IPS-18a (cell line): Measurements from ENCODE around the gene RAB2B.
"Not testable (repeated sequence)": the region's sequence is repeated elsewhere in the genome, so short reads cannot be mapped to it uniquely, and the experiment has no call there.

Experiments used
- H3K27ac ChIP-seq: one replicate; pipeline ENCODE4 v1.5.1; 2013; ENCODE audit warnings: low read length
- H3K27me3 ChIP-seq: one replicate; pipeline ENCODE4 v1.6.1; 2013; ENCODE audit warnings: mild to moderate bottlenecking, low read length; ENCODE audit not compliant: control insufficient read depth, insufficient read depth
- H3K36me3 ChIP-seq: one replicate; pipeline ENCODE4 v1.6.1; 2013; ENCODE audit warnings: low read depth, low read length; ENCODE audit not compliant: control insufficient read depth
- H3K4me1 ChIP-seq: one replicate; pipeline ENCODE4 v1.6.1; 2013; ENCODE audit warnings: low read depth, low read length; ENCODE audit not compliant: control insufficient read depth
- H3K4me3 ChIP-seq: one replicate; pipeline ENCODE4 v1.5.1; 2013; ENCODE audit warnings: low read length
- H3K9ac ChIP-seq: one replicate; pipeline ENCODE4 v1.6.1; 2013; ENCODE audit warnings: mild to moderate bottlenecking, low read length, moderate library complexity
- H3K9me3 ChIP-seq: one replicate; pipeline ENCODE4 v1.6.1; 2013; ENCODE audit warnings: low read depth, low read length; ENCODE audit not compliant: control insufficient read depth

RAB2B gene

DNA sequence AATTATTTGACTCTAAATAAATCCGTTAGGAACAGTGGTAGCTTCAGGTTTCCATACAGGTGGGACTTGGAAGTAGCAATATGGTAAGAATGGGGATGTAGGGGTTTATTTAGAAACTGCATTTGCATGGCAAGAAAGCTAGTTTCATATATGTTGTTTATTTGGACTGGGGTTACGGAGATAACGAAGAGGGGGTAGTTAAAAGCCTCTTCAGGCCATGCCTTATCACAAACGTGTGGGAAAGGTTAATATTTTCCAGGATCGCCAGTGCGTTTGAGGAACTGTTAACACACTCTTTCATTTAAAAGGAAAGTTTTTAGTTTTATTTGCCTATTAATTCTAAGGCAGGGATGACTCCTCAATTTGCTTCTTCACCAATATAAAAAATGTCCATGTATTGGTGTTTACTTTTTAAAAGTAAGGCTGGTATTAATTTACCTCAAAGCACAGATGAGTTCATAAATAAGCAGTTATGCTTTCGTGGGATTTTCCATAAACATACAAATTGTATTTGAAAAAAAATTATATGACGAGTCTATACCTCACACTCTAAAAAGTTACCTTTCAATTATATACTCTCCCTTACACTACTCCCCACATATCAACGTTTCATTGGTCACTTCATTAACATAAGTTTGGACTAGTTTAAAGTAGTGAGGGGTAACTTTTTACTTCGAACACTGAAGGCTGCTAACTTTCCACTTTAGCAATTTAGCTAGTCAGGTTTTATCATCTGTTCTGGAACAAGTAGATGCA lies 814 bp downstream of the RAB2B start:
- peak overlapping the region; percentile 75 for H3K9ac ChIP-seq
- peak overlapping the region; percentile 91 for H3K4me3 ChIP-seq
- no peak overlapping the region for H3K27ac ChIP-seq
- H3K4me1 ChIP-seq, result peaks cover 3% of the 10 kb centered on the region
- H3K9me3 ChIP-seq, result no peaks in the 10 kb centered on the region
- H3K36me3 ChIP-seq, result peaks cover 17% of the 10 kb centered on the region
- H3K27me3 ChIP-seq, result no peaks in the 10 kb centered on the region

DNA sequence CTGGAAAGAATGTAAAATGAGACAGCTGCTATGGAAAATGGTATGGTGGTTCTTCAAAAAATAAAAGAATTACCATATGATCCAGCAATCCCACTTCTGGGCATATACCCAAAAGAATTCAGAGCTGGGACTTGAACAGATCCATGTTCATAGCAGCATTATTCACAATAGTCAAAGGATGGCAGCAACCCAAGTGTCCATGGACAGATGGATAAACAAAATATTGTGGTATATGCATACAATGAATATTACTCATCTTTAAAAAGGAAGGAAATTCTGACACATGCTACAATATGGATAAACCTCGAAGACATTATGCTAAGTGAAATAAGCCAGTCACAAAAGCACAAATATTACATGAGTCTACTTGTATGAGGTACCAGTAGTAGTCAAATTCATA lies 9.1 kb downstream of the RAB2B start:
- no peak overlapping the region for H3K9ac ChIP-seq
- no peak overlapping the region for H3K27ac ChIP-seq
- no peaks in the 10 kb centered on the region for H3K27me3 ChIP-seq
- H3K4me1 ChIP-seq, result no peaks in the 10 kb centered on the region
- no peak overlapping the region for H3K4me3 ChIP-seq
- no peaks in the 10 kb centered on the region for H3K9me3 ChIP-seq
- H3K36me3 ChIP-seq, result peaks cover 46% of the 10 kb centered on the region

DNA sequence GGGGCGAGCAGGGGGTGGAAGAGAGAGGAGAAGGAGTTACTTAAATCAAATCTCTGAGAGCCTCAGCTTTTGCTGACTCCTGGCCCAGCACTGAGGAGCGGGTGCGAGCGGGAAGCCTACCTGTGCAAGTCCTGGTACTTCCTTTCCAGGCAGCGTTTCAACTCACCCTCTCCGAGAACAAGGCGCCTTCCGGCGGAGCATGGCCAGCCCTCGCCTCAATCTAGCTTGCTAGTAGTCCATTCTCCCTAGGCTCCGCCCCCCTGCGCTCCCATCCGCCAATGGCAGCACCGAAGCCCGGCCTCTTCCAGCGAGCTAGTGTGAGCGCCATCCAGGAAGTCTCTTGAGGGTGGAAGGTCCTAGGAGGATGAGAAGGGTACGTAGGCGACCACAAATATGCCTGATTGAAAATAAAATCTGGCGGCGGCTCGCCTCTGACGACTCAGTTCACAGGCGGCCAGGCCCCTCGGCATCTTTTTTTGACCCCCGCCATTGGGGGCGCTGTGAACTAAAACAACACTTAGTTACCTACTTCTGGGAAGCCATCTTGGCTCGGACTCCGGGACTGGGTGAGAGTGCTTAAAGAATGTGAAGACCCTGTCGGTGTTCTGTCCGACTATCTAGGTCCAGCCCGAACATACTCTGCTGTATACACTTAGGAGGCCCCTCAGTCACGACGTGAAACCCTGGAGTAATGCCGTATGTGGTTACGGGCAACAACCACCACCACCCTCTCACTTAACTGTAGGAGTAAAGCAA lies 20.7 kb downstream of the RAB2B start, which contains the start of gene CHD8:
CHD8 (minus strand) TSS at position 212 of the 756 bp plus-strand sequence. CDS start 24,480 bp downstream, outside the sequence.
- Histone ChIP-seq H3K27me3 (no peaks in the 10 kb centered on the region), H3K9me3 (no peaks in the 10 kb centered on the region), H3K9ac (peak within 1 kb of the TSS; percentile 97), H3K36me3 (peaks cover 15% of the 10 kb centered on the region), H3K4me3 (peak within 1 kb of the TSS; percentile 98), H3K27ac (peak within 1 kb of the TSS; percentile 99), H3K4me1 (peaks cover 8% of the 10 kb centered on the region)

DNA sequence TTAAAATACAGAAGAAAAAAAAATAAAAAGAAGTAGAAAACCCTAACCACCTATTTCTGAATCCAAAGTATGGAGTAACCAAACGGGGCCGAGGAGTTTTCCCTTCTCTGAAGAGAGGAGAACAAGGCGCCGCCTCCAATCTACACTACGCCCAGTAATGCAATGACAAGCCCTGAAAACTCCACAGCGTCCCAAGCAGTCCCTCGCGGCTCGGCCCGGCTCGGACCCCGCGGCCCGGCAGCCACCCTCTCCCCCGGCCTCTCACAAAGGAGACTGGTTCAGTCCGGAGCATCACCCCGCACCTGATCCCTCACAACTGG lies 21.2 kb downstream of the RAB2B start:
- Histone ChIP-seq H3K4me1 (peaks cover 8% of the 10 kb centered on the region), H3K27me3 (no peaks in the 10 kb centered on the region), H3K36me3 (peaks cover 11% of the 10 kb centered on the region), H3K9ac (peak overlapping the region; percentile 95), H3K4me3 (peak overlapping the region; percentile 98), H3K9me3 (no peaks in the 10 kb centered on the region), H3K27ac (peak overlapping the region; percentile 88)

DNA sequence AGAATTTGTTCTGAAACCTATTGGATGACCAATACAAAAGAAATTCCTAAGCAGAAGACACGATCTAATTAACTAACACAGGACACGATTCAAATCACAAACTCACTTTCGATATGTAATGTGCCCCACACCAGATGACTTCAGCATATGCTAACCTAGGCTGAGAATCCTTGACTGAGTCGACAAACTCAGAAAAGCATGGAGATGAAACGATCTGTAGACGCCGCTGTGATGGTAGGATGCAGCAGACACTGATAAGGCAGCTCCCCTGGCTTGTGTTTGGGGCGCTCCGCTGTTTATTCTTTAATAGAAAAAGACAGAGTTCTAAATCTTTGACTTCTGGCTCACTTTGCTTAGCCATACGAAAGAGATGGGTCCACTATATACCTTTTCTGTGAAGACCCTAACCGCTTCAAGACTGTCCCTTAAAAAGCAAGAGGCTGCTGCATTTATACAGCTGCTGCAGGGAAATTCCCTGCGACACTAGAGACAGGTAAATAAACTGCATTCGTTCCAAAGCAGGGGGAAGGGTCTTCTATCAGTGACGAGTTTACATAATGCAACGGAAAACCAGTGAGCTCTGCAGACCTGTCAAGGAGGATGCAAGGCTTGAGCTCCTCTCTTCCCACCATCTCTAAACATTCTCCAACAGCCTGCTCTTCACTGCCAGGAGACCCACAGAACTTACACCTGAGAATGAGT lies 21.8 kb downstream of the RAB2B start:
- H3K4me3 ChIP-seq, result peak overlapping the region; percentile 98
- H3K27ac ChIP-seq, result peak overlapping the region; percentile 88
- H3K9me3 ChIP-seq, result no peaks in the 10 kb centered on the region
- H3K27me3 ChIP-seq, result no peaks in the 10 kb centered on the region
- H3K4me1 ChIP-seq, result peaks cover 8% of the 10 kb centered on the region
- peak overlapping the region; percentile 95 for H3K9ac ChIP-seq
- peaks cover 8% of the 10 kb centered on the region for H3K36me3 ChIP-seq

DNA sequence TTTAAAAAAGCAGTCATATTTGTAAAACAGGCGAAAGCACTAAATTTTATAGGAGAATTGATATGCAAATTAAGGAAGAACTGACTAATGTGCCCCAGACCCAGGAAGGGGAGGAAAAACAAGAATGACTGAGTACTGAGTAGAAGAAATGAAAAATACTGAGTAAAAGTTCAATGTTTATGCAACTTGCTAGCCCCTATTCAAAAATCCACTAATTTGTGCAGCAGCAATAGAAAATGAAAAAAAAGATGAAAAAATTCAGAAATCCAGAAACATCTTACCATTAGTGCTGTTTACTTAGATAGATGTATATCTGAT lies 26.9 kb downstream of the RAB2B start:
- Histone ChIP-seq H3K4me3 (no peak overlapping the region), H3K4me1 (peaks cover 4% of the 10 kb centered on the region), H3K36me3 (no peaks in the 10 kb centered on the region), H3K9ac (no peak overlapping the region), H3K27me3 (no peaks in the 10 kb centered on the region), H3K27ac (no peak overlapping the region), H3K9me3 (no peaks in the 10 kb centered on the region)

DNA sequence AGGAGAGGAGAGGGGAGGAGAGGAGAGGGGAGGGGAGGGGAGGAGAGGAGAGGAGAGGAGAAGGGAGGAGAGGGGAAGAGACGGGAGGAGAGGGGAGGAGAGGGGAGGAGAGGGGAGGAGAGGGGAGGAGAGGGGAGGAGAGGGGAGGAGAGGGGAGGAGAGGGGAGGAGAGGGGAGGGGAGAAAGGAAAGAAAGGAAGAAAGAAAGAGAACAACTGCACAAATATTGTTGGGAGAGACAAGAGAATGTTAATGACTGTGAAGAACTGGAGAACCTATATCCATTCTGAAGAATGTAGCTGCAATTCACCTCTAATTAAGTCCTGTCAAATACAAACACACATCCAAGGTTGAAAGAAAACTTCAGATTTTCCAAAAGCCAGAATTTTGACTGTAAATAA lies 34.1 kb downstream of the RAB2B start:
- H3K36me3 ChIP-seq, H3K27ac ChIP-seq, H3K4me1 ChIP-seq, H3K27me3 ChIP-seq, H3K4me3 ChIP-seq, H3K9ac ChIP-seq, H3K9me3 ChIP-seq: not testable (repeated sequence)

DNA sequence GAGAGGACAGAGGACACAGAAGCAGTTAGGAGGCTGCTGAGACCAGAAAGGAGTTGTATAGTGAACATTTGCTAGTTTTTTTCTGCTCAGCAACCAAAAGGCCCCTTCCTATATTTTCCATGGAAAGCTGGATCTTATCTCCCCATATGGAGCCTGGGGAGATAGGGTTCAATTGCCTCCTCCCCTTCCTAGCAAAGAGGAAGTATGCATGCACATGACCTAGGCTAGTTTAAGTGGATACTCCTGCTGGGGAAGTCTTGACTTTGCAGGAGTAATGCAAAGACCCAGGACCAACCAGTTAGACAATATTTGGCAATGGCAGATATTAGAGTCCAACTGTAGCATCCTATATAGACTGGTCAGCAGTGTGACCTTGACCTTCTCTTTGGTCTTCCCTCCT lies 35.9 kb downstream of the RAB2B start:
- Histone ChIP-seq H3K27ac (no peak overlapping the region), H3K9me3 (no peaks in the 10 kb centered on the region), H3K4me1 (peaks cover 10% of the 10 kb centered on the region), H3K36me3 (no peaks in the 10 kb centered on the region), H3K27me3 (no peaks in the 10 kb centered on the region), H3K9ac (no peak overlapping the region), H3K4me3 (no peak overlapping the region)

DNA sequence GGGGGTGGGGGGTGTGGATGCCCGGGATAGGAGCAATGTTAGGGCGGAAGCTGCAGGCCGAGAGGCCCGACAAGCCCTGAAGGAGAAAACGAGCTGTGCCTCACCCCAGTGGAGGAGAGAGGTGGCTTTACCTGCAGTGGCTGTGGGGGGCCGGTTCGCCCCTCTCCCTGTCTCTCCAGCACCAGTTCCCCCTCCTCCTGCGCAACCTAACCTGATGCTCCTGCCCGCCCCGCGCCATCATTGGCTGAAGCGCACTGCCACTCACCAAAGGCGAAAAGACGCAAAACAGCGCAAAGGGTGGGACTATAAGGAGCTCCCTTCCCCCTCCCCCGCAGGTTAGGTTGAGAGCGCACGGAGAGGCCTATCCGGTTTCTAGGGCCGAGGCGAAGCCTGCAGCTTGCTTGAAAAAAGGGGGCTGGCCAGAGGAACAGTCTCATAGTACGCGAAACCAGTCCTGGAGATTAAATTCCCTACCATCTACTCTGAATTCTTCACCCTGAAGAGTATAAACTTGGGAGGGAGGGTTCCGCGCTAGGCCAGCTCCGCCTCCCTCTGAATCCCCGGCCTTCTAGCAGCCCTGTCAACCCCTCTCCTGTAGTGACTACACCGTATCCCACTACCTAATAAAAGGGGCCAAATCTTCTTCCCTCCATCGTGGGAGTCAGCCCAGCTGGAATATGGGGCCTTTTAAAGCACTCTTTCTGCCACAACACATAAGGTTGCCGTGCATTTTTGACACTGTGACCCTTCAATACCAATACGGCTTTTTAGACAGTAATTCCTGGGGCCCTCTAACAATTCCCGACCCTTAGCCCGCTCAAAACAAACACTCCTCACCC lies 39.5 kb downstream of the RAB2B start:
- no peaks in the 10 kb centered on the region for H3K27me3 ChIP-seq
- peak overlapping the region; percentile 79 for H3K4me3 ChIP-seq
- no peaks in the 10 kb centered on the region for H3K36me3 ChIP-seq
- H3K9ac ChIP-seq, result peak overlapping the region; percentile 53
- no peaks in the 10 kb centered on the region for H3K9me3 ChIP-seq
- H3K4me1 ChIP-seq, result peaks cover 12% of the 10 kb centered on the region
- peak overlapping the region; percentile 33 for H3K27ac ChIP-seq

DNA sequence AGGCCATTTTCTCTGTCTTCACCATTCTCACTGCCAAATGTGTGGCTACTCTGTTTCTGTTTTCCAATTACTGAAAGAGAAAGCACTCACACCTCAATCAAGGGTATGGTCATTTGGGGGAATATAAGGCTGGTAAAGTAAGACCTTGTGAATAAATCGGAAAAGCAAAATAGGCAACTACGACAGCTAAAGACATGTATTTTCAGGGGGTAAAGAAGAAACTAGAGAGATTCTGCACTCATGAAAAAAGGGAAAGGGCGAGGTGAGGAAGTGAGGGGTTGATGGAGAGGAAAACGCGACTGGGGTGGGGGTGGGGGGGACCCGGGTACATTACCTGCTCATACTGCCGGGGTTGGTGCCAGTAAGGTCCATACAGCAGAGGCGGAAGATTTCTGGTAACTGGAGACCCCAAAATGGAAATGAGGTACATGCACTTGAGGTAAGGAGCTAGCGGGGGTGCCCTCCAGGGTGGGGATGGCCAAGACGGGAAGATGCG lies 40.1 kb downstream of the RAB2B start:
- Histone ChIP-seq H3K27ac (peak overlapping the region; percentile 27), H3K36me3 (peaks cover 1% of the 10 kb centered on the region), H3K4me3 (peak overlapping the region; percentile 79), H3K9ac (peak overlapping the region; percentile 53), H3K4me1 (peaks cover 12% of the 10 kb centered on the region), H3K27me3 (no peaks in the 10 kb centered on the region), H3K9me3 (no peaks in the 10 kb centered on the region)

DNA sequence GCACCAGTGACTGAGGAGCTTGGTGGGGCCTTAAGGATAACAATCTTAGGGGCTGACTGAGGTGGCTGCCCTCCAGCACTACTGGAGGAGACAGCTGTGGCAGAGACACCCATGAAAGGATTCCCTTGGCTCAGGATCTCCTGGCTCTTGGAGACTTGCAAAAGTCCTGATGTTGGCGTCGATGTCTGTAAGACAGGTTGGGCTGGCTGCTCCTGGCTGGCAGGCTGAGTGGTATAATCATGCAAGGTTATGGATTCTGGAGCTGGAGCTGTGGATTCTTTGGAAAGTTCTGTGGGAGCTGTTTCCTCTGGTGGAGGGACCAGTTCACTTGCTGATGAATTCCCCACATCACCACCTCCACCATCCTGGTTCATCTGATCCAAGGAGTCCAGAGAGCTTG lies 45.6 kb downstream of the RAB2B start:
- Histone ChIP-seq H3K4me3 (no peak overlapping the region), H3K27me3 (no peaks in the 10 kb centered on the region), H3K9me3 (no peaks in the 10 kb centered on the region), H3K9ac (no peak overlapping the region), H3K36me3 (peaks cover 54% of the 10 kb centered on the region), H3K27ac (no peak overlapping the region), H3K4me1 (peaks cover 5% of the 10 kb centered on the region)
